ENCODE results near the gene SLC6A6. TPM values are rescaled to one million over a fixed set of nuclear protein-coding genes. Genes with fewer than 3 reads are reported as not detected.

Gene SLC6A6
- total RNA-seq, 4 donors from 2014 or later: 34.4 to 166 (median 55.2) TPM

DNA sequence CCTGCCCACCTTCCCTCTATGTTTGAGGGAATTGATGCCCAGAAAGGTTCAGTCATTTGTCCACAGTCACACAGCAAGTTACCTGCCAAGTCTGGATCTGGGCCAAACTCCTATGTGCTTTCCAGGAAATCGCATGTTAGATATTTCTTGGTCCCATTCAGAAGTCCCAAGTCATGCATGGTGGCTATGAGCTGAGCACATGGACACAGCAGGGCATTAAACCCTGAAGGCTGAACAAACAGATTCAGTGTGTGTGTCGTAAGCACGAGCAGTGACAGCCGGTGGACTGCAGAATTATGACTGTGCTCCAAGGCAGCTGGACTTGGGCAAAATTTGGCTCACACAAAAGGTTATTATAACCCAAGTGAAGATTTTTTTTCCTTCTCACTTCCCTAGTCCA is 11.4 kb upstream of the SLC6A6 start:
- intact Hi-C loops (cut with DNase I; ENCODE audit: low total_unique reads): no loop called here
- peak in 1 of 2 donors; percentile 49 for DNase-seq (ENCODE audit: low spot score in 2 of 2)
- WGBS, 2 donors: 45% methylated on average over 4 of the region's 4 CpGs
- H3K4me3 ChIP-seq (ENCODE audit: low read depth, poor library complexity, severe bottlenecking): no peak overlapping the region
- TF ChIP-seq, protein P1, sequence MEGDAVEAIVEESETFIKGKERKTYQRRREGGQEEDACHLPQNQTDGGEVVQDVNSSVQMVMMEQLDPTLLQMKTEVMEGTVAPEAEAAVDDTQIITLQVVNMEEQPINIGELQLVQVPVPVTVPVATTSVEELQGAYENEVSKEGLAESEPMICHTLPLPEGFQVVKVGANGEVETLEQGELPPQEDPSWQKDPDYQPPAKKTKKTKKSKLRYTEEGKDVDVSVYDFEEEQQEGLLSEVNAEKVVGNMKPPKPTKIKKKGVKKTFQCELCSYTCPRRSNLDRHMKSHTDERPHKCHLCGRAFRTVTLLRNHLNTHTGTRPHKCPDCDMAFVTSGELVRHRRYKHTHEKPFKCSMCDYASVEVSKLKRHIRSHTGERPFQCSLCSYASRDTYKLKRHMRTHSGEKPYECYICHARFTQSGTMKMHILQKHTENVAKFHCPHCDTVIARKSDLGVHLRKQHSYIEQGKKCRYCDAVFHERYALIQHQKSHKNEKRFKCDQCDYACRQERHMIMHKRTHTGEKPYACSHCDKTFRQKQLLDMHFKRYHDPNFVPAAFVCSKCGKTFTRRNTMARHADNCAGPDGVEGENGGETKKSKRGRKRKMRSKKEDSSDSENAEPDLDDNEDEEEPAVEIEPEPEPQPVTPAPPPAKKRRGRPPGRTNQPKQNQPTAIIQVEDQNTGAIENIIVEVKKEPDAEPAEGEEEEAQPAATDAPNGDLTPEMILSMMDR (IDR thresholded peaks at IDR 0.05): no peak
- TF ChIP-seq POLR2A (IDR thresholded peaks at IDR 0.05): no peak

DNA sequence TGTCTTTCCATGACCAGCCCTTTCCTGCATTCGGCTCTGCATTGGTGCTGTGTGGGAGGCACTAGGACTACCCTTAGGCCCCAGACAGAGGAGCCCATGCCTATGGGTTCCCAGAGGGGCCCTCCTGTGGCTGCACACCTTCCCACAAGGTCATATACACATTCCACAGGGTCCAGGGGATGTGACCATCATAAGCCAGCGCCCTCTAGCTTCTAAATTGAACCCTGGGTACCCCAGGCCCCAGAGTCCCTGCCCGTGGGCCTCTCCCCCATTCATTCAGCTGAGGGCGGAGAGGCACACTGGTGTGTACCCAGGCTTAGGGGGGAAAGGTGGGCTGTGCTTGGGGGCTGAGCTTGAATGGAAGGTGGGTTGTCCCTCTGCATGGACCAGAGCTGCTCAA is 10.2 kb upstream of the SLC6A6 start:
- no peak for DNase-seq (ENCODE audit: low spot score in 2 of 2)
- no peak overlapping the region for H3K4me3 ChIP-seq (ENCODE audit: low read depth, poor library complexity, severe bottlenecking)
- WGBS, 2 donors: 95% methylated on average over 4 of the region's 4 CpGs
- TF ChIP-seq, protein P1 (IDR thresholded peaks at IDR 0.05): no peak
- TF ChIP-seq POLR2A (IDR thresholded peaks at IDR 0.05): no peak
- intact Hi-C loops (cut with DNase I; ENCODE audit: low total_unique reads): no loop called here

DNA sequence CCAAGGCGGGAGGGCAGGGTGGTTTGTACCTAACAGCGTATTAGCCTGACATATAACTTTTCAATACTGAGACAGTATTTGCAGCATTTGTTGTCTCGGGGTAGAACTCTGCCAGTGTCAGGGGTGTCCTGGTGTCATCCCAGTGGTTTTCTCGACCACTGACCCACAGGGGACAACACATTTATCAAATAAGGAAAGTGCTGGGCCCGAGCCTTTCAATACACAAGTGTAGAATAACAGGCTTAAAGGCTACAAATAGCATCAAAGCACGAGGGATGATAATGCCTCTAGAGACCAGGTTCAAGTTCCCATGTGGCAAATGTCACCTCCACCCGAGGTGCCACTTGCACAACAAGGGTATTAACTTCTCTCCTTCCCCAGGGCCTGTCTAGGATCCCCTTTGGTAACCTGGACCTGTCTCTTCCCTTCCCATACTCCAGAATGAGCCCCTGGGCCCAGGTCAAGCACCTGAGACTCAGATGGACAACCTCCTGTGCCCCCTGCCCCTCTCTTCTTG is 9.5 kb upstream of the SLC6A6 start:
- intact Hi-C loops (cut with DNase I; ENCODE audit: low total_unique reads): no loop called here
- 95 to 97% methylated on average over 7 of the region's 7 CpGs for WGBS, 2 donors
- no peak for DNase-seq (ENCODE audit: low spot score in 2 of 2)
- TF ChIP-seq, protein P1 (IDR thresholded peaks at IDR 0.05): no peak
- TF ChIP-seq POLR2A (IDR thresholded peaks at IDR 0.05): no peak
- no peak overlapping the region for H3K4me3 ChIP-seq (ENCODE audit: low read depth, poor library complexity, severe bottlenecking)

- TF ChIP-seq, protein P1 (IDR thresholded peaks at IDR 0.05): no peak
- no peak for TF ChIP-seq POLR2A (IDR thresholded peaks at IDR 0.05)
- no peak overlapping the region for H3K4me3 ChIP-seq (ENCODE audit: low read depth, poor library complexity, severe bottlenecking)
- 79 to 80% methylated on average over 9 of the region's 9 CpGs for WGBS, 2 donors
- DNase-seq (ENCODE audit: low spot score in 2 of 2): no peak
- intact Hi-C loops (cut with DNase I; ENCODE audit: low total_unique reads): no loop called here
These were observed 8.8 kb upstream of the SLC6A6 start for GRCh38 chr3:14393440-14394106.

DNA sequence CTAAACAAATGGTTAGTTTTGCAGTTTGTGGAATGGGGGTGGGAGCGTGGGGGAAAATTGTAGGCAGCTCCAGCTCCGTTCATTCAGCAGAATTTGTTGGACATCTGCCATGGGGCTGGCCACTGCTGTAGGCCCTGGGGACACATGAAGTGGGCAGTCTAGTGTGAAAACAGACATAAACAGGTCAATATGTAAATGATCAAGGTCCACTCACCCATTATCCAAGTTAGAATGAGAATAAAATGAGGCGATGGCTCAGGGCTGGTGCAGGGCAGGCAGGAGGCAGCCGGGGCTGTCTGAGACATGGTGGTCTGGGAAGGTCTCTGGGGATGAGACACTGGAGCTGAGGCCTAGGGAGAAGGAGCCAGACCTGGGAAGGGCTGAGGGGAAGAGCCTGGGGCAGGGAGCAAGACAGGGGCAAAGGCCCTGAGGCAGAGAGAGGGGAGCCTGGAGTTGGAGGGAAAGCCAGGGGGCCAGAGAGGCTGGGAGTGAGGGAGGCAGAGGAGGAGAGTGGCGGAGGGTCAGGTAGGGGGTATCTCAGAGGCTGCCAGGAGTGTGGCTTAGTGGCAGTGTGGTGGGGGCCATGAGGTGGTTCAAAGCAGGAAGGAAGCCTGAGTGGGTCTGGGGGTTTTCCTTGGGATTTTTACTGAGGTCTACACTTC is 6.2 kb upstream of the SLC6A6 start:
- TF ChIP-seq POLR2A (IDR thresholded peaks at IDR 0.05): no peak
- TF ChIP-seq, protein P1 (IDR thresholded peaks at IDR 0.05): no peak
- no peak for DNase-seq (ENCODE audit: low spot score in 2 of 2)
- no peak overlapping the region for H3K4me3 ChIP-seq (ENCODE audit: low read depth, poor library complexity, severe bottlenecking)
- intact Hi-C loops (cut with DNase I; ENCODE audit: low total_unique reads): no loop called here
- 82 to 87% methylated on average over 5 of the region's 5 CpGs for WGBS, 2 donors

All from lower leg skin (tissue), 4 donors.